ENCODE measurements around the gene EFEMP1.

EFEMP1 gene, protein sequence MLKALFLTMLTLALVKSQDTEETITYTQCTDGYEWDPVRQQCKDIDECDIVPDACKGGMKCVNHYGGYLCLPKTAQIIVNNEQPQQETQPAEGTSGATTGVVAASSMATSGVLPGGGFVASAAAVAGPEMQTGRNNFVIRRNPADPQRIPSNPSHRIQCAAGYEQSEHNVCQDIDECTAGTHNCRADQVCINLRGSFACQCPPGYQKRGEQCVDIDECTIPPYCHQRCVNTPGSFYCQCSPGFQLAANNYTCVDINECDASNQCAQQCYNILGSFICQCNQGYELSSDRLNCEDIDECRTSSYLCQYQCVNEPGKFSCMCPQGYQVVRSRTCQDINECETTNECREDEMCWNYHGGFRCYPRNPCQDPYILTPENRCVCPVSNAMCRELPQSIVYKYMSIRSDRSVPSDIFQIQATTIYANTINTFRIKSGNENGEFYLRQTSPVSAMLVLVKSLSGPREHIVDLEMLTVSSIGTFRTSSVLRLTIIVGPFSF

DNA sequence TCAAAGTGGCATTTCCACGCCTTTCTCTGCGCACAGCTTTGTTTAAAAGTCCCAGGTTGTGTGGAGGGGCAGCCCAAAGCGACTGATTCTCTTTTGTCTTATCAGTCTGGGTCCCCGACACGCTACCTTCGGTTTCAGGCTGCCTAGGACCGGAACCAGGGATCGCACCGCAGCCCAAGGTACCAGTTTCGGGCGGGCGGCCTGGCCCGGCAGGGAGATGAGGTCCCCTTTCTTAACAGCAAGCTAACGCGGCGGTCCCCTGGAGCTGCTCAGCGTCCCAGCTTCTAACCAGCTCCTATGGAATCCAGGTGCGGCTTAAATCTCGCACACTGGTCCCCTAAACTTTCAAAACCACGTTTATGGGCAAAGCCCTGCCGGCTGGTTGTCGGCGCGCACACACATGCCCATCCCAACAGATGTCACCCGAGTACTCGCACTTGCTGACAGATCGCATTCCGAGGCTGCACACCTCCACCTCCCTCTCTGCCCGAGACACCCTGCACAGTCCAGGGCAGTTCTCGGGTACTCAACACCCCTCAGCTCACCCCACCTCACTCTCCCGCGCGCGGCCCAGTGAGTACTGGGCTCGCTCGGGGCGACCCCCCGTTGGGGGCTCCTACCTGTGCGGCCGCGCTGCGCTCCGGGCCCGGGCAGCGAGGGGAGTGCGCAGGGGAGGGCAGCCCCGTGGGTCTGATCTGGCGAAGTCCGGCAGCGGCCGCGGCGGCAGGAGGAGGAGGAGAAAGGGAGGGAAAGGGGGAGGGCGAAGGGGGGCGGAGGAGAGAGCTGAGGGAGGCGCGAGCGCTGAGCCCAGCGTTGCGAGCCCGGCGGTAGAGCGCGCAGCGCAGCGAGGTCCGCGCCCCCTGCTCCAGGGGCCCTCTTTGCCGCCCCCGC is at the start of gene EFEMP1:
Gene EFEMP1, minus strand, starts transcription at position 692 of the 891 bp plus-strand sequence. CDS start 1,342 bp downstream, outside the sequence.
- H3K36me3 ChIP-seq (ENCODE audit: control insufficient read depth, insufficient read depth, low read length), result no peaks in the 10 kb centered on the region
- H3K4me3 ChIP-seq (ENCODE audit: low read depth, low read length), result peak within 1 kb of the TSS; percentile 71
- H2AFZ ChIP-seq, result peak within 1 kb of the TSS; percentile 78
- peak within 1 kb of the TSS; percentile 90 for H3K4me2 ChIP-seq (ENCODE audit: low read length)
- H3K27me3 ChIP-seq (ENCODE audit: control insufficient read depth, insufficient read depth, low read length), result no peaks in the 10 kb centered on the region
- H3K9ac ChIP-seq, result no peak within 1 kb of the TSS
- H3K79me2 ChIP-seq, result no peaks in the 10 kb centered on the region
- H3K9me3 ChIP-seq (ENCODE audit: control insufficient read depth, low read length), result no peaks in the 10 kb centered on the region
- no peaks in the 10 kb centered on the region for H3K4me1 ChIP-seq
- no peak within 1 kb of the TSS for H3K27ac ChIP-seq
- TF ChIP-seq, protein P1, sequence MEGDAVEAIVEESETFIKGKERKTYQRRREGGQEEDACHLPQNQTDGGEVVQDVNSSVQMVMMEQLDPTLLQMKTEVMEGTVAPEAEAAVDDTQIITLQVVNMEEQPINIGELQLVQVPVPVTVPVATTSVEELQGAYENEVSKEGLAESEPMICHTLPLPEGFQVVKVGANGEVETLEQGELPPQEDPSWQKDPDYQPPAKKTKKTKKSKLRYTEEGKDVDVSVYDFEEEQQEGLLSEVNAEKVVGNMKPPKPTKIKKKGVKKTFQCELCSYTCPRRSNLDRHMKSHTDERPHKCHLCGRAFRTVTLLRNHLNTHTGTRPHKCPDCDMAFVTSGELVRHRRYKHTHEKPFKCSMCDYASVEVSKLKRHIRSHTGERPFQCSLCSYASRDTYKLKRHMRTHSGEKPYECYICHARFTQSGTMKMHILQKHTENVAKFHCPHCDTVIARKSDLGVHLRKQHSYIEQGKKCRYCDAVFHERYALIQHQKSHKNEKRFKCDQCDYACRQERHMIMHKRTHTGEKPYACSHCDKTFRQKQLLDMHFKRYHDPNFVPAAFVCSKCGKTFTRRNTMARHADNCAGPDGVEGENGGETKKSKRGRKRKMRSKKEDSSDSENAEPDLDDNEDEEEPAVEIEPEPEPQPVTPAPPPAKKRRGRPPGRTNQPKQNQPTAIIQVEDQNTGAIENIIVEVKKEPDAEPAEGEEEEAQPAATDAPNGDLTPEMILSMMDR (IDR thresholded peaks at IDR 0.05), result no peak

DNA sequence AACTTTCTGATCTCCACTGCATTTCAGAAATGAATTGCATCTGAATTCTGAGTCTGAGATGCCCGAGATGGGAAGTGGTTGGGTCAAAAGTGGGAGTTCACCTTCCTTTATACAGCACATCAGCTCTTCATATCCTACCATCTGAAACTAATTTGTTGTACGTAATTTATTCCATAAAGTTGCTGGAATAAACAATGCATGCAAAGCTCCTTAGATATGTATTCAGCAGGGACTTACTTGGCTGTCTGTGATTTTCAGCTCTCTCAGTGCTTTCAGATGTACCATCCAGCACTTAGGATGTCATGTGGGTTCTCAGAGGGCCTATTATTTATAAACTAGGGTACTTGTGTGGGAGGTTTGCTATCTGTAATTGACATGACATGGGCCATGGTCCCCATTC is 46.9 kb upstream of the EFEMP1 start:
- H3K4me1 ChIP-seq, result no peaks in the 10 kb centered on the region
- no peaks in the 10 kb centered on the region for H3K79me2 ChIP-seq
- no peak overlapping the region for H3K4me2 ChIP-seq (ENCODE audit: low read length)
- TF ChIP-seq, protein P1 (IDR thresholded peaks at IDR 0.05), result no peak
- H2AFZ ChIP-seq, result no peak overlapping the region
- no peak overlapping the region for H3K27ac ChIP-seq
- H3K36me3 ChIP-seq (ENCODE audit: control insufficient read depth, insufficient read depth, low read length), result no peaks in the 10 kb centered on the region
- H3K4me3 ChIP-seq (ENCODE audit: low read depth, low read length), result no peak overlapping the region
- H3K9me3 ChIP-seq (ENCODE audit: control insufficient read depth, low read length), result peaks cover 4% of the 10 kb centered on the region
- no peaks in the 10 kb centered on the region for H3K27me3 ChIP-seq (ENCODE audit: control insufficient read depth, insufficient read depth, low read length)
- H3K9ac ChIP-seq, result no peak overlapping the region

DNA sequence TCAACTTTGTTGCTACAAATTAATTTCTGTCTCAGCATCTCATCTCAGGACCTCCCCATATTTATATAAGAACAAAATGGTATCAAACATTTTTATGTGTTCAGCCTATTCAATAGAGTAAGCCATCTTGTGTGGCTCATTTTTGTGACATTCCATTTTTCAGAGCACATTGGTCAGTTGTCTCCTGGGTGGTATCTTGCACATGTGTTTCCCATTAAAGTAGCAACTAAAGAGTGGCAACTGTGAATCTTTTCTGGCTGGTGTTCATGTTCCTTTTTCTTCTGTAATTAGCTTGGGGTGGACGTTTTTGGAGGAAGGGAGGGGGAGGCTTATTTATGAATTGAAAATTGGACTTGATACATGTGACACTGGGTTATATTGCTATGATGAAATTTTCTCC is 45.4 kb upstream of the EFEMP1 start:
- no peaks in the 10 kb centered on the region for H3K79me2 ChIP-seq
- no peak overlapping the region for H3K4me3 ChIP-seq (ENCODE audit: low read depth, low read length)
- H3K27ac ChIP-seq, result no peak overlapping the region
- H3K36me3 ChIP-seq (ENCODE audit: control insufficient read depth, insufficient read depth, low read length), result no peaks in the 10 kb centered on the region
- H2AFZ ChIP-seq, result no peak overlapping the region
- no peaks in the 10 kb centered on the region for H3K27me3 ChIP-seq (ENCODE audit: control insufficient read depth, insufficient read depth, low read length)
- no peak overlapping the region for H3K4me2 ChIP-seq (ENCODE audit: low read length)
- TF ChIP-seq, protein P1 (IDR thresholded peaks at IDR 0.05), result no peak
- no peak overlapping the region for H3K9ac ChIP-seq
- peaks cover 4% of the 10 kb centered on the region for H3K9me3 ChIP-seq (ENCODE audit: control insufficient read depth, low read length)
- H3K4me1 ChIP-seq, result no peaks in the 10 kb centered on the region

DNA sequence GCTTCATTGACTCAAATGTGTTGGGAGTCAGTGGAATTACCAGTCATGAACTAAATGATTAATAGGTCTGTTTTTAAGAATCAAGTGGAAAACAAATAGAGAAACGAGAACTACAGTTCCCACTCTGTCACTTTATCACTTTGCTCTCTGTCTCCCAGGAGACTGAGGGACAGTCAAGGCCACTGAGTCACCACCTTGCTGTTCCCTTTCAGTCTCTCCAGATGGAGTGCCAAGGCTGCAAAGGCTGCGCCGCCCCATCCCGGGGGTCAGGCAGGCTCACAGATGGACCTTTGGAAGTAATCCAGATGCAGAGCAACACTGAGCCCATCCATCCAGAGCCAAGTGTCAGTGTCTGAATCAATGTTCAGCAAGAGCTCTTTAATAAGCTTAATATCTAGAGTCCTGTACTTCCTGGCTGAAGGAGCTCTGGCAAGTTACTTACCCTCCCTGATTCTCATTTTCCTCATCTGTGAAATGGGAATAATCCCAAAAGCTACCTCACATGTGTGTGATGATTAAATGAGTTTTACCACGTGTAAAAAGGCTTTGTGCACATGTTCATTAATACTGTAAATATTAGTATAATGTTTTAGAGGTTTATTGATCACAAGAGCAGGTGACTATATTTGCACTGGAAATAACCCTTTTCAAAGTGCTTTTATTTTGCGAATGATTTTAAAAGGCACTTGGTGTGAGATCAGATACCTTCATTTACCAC is 43.0 kb upstream of the EFEMP1 start:
- H2AFZ ChIP-seq, result no peak overlapping the region
- H3K27me3 ChIP-seq (ENCODE audit: control insufficient read depth, insufficient read depth, low read length), result no peaks in the 10 kb centered on the region
- H3K4me3 ChIP-seq (ENCODE audit: low read depth, low read length), result no peak overlapping the region
- TF ChIP-seq, protein P1 (IDR thresholded peaks at IDR 0.05), result no peak
- H3K9me3 ChIP-seq (ENCODE audit: control insufficient read depth, low read length), result peaks cover 4% of the 10 kb centered on the region
- H3K79me2 ChIP-seq, result no peaks in the 10 kb centered on the region
- no peaks in the 10 kb centered on the region for H3K4me1 ChIP-seq
- no peak overlapping the region for H3K4me2 ChIP-seq (ENCODE audit: low read length)
- no peaks in the 10 kb centered on the region for H3K36me3 ChIP-seq (ENCODE audit: control insufficient read depth, insufficient read depth, low read length)
- H3K27ac ChIP-seq, result no peak overlapping the region
- no peak overlapping the region for H3K9ac ChIP-seq

Data from parathyroid adenoma (tissue), 2 donors.